Fibroblast of pulmonary artery (primary cell): ENCODE results near the gene CARD8.
A peak's percentile ranks its signal among the peaks of the same experiment; 100 is the strongest.

Experiments used
- DNase-seq: peaks from one replicate; pipeline ENCODE4 v3.0.0-alpha.2; 2010; ENCODE audit warnings: low read depth
- H3K4me3 ChIP-seq: replicated peaks from 2 replicates; pipeline ENCODE4 v1.5.1; 2011; ENCODE audit warnings: low read depth, mild to moderate bottlenecking, control low read depth, low read length, moderate library complexity
- CTCF ChIP-seq: IDR thresholded peaks from 2 replicates; pipeline ENCODE4 v1.5.1; 2011; ENCODE audit warnings: mild to moderate bottlenecking, control low read depth, low read length, inconsistent platforms; ENCODE audit errors: missing control alignments

Gene CARD8

GRCh38 chr19:48255376-48256303 is at the start of gene CARD8:
Gene CARD8 (minus strand): TSS chr19:48255912. CDS start chr19:48241020, 14,892 bp downstream.
- peak; percentile 92 for DNase-seq
- TF ChIP-seq CTCF = peak; percentile 17
- H3K4me3 ChIP-seq = peak within 1 kb of the TSS; percentile 68

GRCh38 chr19:48303866-48304265 is 48.2 kb upstream of the CARD8 start:
- TF ChIP-seq CTCF = no peak
- no peak overlapping the region for H3K4me3 ChIP-seq
- no peak for DNase-seq

GRCh38 chr19:48303367-48303766 is 47.7 kb upstream of the CARD8 start:
- DNase-seq = no peak
- no peak overlapping the region for H3K4me3 ChIP-seq

GRCh38 chr19:48302600-48302959 is 46.9 kb upstream of the CARD8 start:
- TF ChIP-seq CTCF = no peak
- DNase-seq = no peak
- no peak overlapping the region for H3K4me3 ChIP-seq

More at GRCh38 chr19:48303367-48303766, 47.7 kb upstream of the CARD8 start:
- no peak for TF ChIP-seq CTCF

- DNase-seq = no peak
- no peak overlapping the region for H3K4me3 ChIP-seq
- TF ChIP-seq CTCF = no peak
These were observed 46.3 kb upstream of the CARD8 start for GRCh38 chr19:48301886-48302599.

GRCh38 chr19:48297975-48298374 is 42.3 kb upstream of the CARD8 start:
- TF ChIP-seq CTCF = no peak
- no peak for DNase-seq
- H3K4me3 ChIP-seq = no peak overlapping the region
